HepG2 (cell line): ENCODE results near the gene RANBP17. TPM values are rescaled to one million over a fixed set of nuclear protein-coding genes. Genes with fewer than 3 reads are reported as not detected.

ENCODE experiments used
- ATAC-seq: fragments of 200-7000 bp; cut with Tn5 transposase; 3 replicates; pipeline ENCODE4 v1.9.1; 2020; ENCODE audit warnings: mild to moderate bottlenecking, moderate library complexity
- BruUV-seq: library from RNA; stranded (reverse); fragments of 400-500 nt; replicated peaks from 2 replicates; lab custom pipeline; 2021; lab: Mats Ljungman, UMichigan
- CTCF ChIA-PET: fragments of 300-600 bp; formaldehyde crosslinking; extraction: SDS; loops from one replicate; lab custom pipeline; 2021; ENCODE audit warnings: low total read pairs, inconsistent platforms, low intra/inter-chr PET ratio; lab: Yijun Ruan, JAX
- POLR2A ChIA-PET: fragments of 350-600 bp; sonication (Branson Sonifier 250); formaldehyde crosslinking; loops from one replicate; lab custom pipeline; 2020; ENCODE audit warnings: antibody characterized with exemption, inconsistent platforms; lab: Yijun Ruan, JAX
- DNase-seq: peaks from one replicate; pipeline ENCODE4 v3.0.0-alpha.2; 2015; ENCODE audit warnings: low spot score
- FAIRE-seq: peaks from 3 replicates; lab custom pipeline; 2011; peaks lifted over from hg19 to GRCh38; lab: Jason Lieb, UNC
- H2AFZ ChIP-seq: one replicate; pipeline ENCODE4 v1.6.1; 2011; ENCODE audit warnings: low read length, inconsistent platforms
- H3K27ac ChIP-seq: fragments of 300-600 bp; 3 replicates; pipeline ENCODE4 v1.8.0; 2011; ENCODE audit warnings: mixed run types, mild to moderate bottlenecking, mixed read lengths, low read length, inconsistent platforms; ENCODE audit not compliant: insufficient read depth; ENCODE audit errors: extremely low read length
- H3K27me3 ChIP-seq, 2 experiments: fragments of 200-600 bp in 1 of 2; 2 replicates in 1 of 2; 3 replicates in 1 of 2; pipeline versions ENCODE4 v1.6.0 to v1.8.0; 2011; ENCODE audit warnings: low read length in 2 of 2, mild to moderate bottlenecking in 2 of 2, moderate library complexity in 2 of 2, inconsistent platforms in 1 of 2; ENCODE audit not compliant: insufficient read depth in 2 of 2, control insufficient read depth in 1 of 2
- H3K36me3 ChIP-seq, 2 experiments: fragments of 200-600 bp in 1 of 2; replicated peaks in 1 of 2; 2 replicates in 1 of 2; 3 replicates in 1 of 2; pipeline versions ENCODE4 v1.5.1 to v1.8.0; 2011; ENCODE audit warnings: low read length in 2 of 2, inconsistent platforms in 1 of 2; ENCODE audit not compliant: insufficient read depth in 2 of 2, control insufficient read depth in 1 of 2
- H3K4me1 ChIP-seq: 2 replicates; pipeline ENCODE4 v1.5.1; 2012; ENCODE audit warnings: low read length, inconsistent platforms; ENCODE audit not compliant: insufficient read depth
- H3K4me2 ChIP-seq: 2 replicates; pipeline ENCODE4 v1.6.0; 2011; ENCODE audit warnings: low read depth, low read length, inconsistent platforms
- H3K4me3 ChIP-seq, 3 experiments: fragments of 200-600 bp in 1 of 3; sonication (generic), shearing (Covaris generic) in 1 of 3; replicated peaks in 1 of 3; 2 replicates each; pipeline ENCODE4 v1.5.1; 2011 to 2016; ENCODE audit warnings: low read length in 3 of 3, inconsistent platforms in 2 of 3, low read depth in 2 of 3, mild to moderate bottlenecking in 2 of 3, control low read depth in 1 of 3, mixed read lengths in 1 of 3; ENCODE audit not compliant: insufficient read depth in 1 of 3
- H3K79me2 ChIP-seq: one replicate; pipeline ENCODE4 v1.6.1; 2011; ENCODE audit warnings: low read length, inconsistent platforms; ENCODE audit not compliant: insufficient read depth
- H3K9ac ChIP-seq: 2 replicates; pipeline ENCODE4 v1.6.0; 2011; ENCODE audit warnings: mild to moderate bottlenecking, low read depth, low read length, inconsistent platforms; ENCODE audit not compliant: insufficient read depth
- H3K9me3 ChIP-seq: 2 replicates; pipeline ENCODE4 v1.5.1; 2012; ENCODE audit warnings: mild to moderate bottlenecking, low read length
- H4K20me1 ChIP-seq: 2 replicates; pipeline ENCODE4 v1.6.0; 2011; ENCODE audit warnings: inconsistent platforms, mild to moderate bottlenecking, low read length, moderate library complexity; ENCODE audit not compliant: insufficient read depth
- FOXA3 ChIP-seq: IDR thresholded peaks from 2 replicates; pipeline ENCODE4 v1.6.1; 2016; ENCODE audit warnings: missing genetic modification reagents, missing compliant biosample characterization
- HNRNPUL1 ChIP-seq: fragments of 200-400 bp; formaldehyde crosslinking; IDR thresholded peaks from 2 replicates; pipeline ENCODE4 v1.6.1; 2017; ENCODE audit warnings: low read depth, mild to moderate bottlenecking, low read length, moderate library complexity
- MYNN ChIP-seq: sonication (generic); formaldehyde crosslinking; IDR thresholded peaks from 2 replicates; pipeline ENCODE4 v1.4.0; 2020; ENCODE audit warnings: mild to moderate bottlenecking, low read depth, missing genetic modification reagents
- PLRG1 ChIP-seq: fragments of 450-650 bp; conservative IDR thresholded peaks from 2 replicates; pipeline ENCODE4 v1.6.1; 2016
- PRMT3 ChIP-seq: sonication (generic); formaldehyde crosslinking; IDR thresholded peaks from 2 replicates; pipeline ENCODE4 v1.8.1; 2022; ENCODE audit warnings: low read depth, mild to moderate bottlenecking, moderate library complexity, missing genetic modification reagents, borderline replicate concordance
- PTBP1 ChIP-seq: fragments of 200-400 bp; formaldehyde crosslinking; IDR thresholded peaks from 2 replicates; pipeline ENCODE4 v1.6.1; 2018; ENCODE audit warnings: low read length, low read depth; ENCODE audit not compliant: poor library complexity, severe bottlenecking
- ZFAT ChIP-seq: sonication (generic); formaldehyde crosslinking; conservative IDR thresholded peaks from 2 replicates; pipeline ENCODE4 v1.8.1; 2023; ENCODE audit warnings: missing genetic modification reagents, inconsistent platforms
- ZNF562 ChIP-seq: sonication (generic); formaldehyde crosslinking; IDR thresholded peaks from 2 replicates; pipeline ENCODE4 v1.8.0; 2022; ENCODE audit warnings: missing genetic modification reagents, borderline replicate concordance
- WGBS: methylation state at CpG from one replicate; pipeline ENCODE4 v1.1.6; 2017; ENCODE audit warnings: low lambda C conversion rate; 5-methylcytosine and 5-hydroxymethylcytosine counted together
- in situ Hi-C: cut with HindIII; loops from 2 replicates; pipeline ENCODE4 v1.10.0; 2017; ENCODE audit warnings: low pct_unique_long_range_greater_than_20kb; ENCODE audit not compliant: extremely low pct_ligation_motif_present
- intact Hi-C: fragments of 100-400 bp; cut with micrococcal nuclease; formaldehyde crosslinking; loops from one replicate; pipeline ENCODE4 v1.10.0; 2022; ENCODE audit not compliant: unreplicated experiment
- polyA plus RNA-seq, 8 experiments: library from polyadenylated mRNA; depleted of rRNA in 3 of 8; stranded (reverse) in 7 of 8; unstranded in 1 of 8; fragments of >200 nt; fragmentation: Illumina TruSeq in 4 of 8; extraction: Trizol in 4 of 8; gene quantifications; 2 replicates each; pipeline versions ENCODE4 v1.2.1 to v1.2.3, GENCODE V29; 2011 to 2016; ENCODE audit warnings: low read depth in 4 of 8, missing spikeins in 1 of 8, mixed read lengths in 1 of 8; ENCODE audit not compliant: insufficient read depth in 1 of 8
- total RNA-seq, 5 experiments: library from RNA; depleted of rRNA; stranded (reverse); fragments of >200 nt; fragmentation: Illumina TruSeq; extraction: Trizol; gene quantifications; 2 replicates each; pipeline ENCODE4 v1.2.3, GENCODE V29; 2016; ENCODE audit warnings: low read depth in 1 of 5
- TF ChIP-seq, protein P1 (sequence below): sonication (generic); formaldehyde crosslinking; IDR thresholded peaks from 2 replicates; pipeline ENCODE4 v1.4.0; 2020; ENCODE audit warnings: missing genetic modification reagents, borderline replicate concordance
- TF ChIP-seq, protein P2 (sequence below): sonication (generic); formaldehyde crosslinking; IDR thresholded peaks from 2 replicates; pipeline ENCODE4 v1.4.0; 2020; ENCODE audit warnings: missing genetic modification reagents
- TF ChIP-seq, protein P3 (sequence below): sonication (generic); formaldehyde crosslinking; IDR thresholded peaks from 2 replicates; pipeline ENCODE4 v1.8.1; 2023; ENCODE audit warnings: missing genetic modification reagents, inconsistent platforms, borderline replicate concordance

Gene RANBP17
- total and polyA plus RNA-seq, 2 of the 13 experiments (the other 11 are each of a cell fraction or from before 2014, with no cell fraction given): not detected

DNA sequence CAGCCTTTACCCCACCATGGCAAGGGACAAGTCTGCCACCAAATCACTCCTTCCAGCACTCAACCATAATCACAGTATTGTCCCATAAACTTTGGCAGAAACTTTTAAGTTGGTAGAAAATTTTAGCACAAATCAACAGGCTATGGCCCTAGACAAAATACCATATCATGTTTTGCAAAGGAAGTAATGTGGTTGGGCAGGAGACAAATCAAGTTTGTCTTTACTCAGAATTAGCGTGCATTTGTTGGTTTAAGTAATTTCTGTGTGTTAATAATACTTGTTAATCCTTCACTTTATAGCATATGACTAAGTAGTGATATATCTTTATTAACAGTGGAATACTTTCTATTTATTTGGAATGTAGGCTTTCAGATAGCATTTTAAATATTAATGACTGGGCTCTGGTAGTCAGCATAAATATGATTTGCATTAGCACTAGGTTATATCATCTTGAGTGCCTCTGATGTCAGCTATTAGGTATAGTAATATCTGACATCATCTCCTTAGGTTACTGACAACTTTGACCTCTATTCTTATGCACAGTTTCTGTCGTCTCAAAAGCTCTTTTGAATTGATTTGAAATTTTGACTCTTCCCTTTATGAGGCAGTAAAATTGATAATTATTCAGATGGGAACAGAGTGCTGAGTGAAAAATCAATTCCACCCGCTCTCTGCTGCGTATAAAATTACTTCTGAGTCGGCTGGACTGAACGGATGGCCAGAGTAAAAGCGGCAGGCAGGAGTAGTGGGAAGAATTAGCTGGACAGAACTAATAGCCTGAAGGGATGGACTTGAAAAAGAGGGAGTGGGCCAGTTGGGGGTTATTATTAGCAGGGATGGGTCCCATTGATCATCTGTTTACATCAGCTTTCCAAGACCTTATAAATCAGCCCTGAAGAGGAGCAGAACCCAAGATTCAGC is 407.1 kb downstream of the RANBP17 start:
- Histone ChIP-seq H3K9me3 (no peaks in the 10 kb centered on the region), H3K4me2 (no peak overlapping the region), H3K36me3 (no peaks in the 10 kb centered on the region), H2AFZ (no peak overlapping the region), H3K27me3 (no peaks in the 10 kb centered on the region), H3K9ac (no peak overlapping the region), H3K4me1 (no peaks in the 10 kb centered on the region), H3K4me3 (no peak overlapping the region), H3K27ac (no peak overlapping the region), H3K79me2 (no peaks in the 10 kb centered on the region)
- WGBS: 32% methylated on average over 7 of the region's 7 CpGs
- ChIA-PET POLR2A (no interaction called here), CTCF (no interaction called here)
- no peak for ATAC-seq
- in situ Hi-C loops (no loop called here), intact Hi-C loops (no loop called here)
- no peak for DNase-seq
- FAIRE-seq: no peak
- BruUV-seq: no TSS peak
- TF ChIP-seq HNRNPUL1: no peak
- TF ChIP-seq FOXA3 (CRISPR knock-in tag): no peak
- TF ChIP-seq, all 625 proteins: peak for 0
- H4K20me1 ChIP-seq: no peaks in the 10 kb centered on the region

DNA sequence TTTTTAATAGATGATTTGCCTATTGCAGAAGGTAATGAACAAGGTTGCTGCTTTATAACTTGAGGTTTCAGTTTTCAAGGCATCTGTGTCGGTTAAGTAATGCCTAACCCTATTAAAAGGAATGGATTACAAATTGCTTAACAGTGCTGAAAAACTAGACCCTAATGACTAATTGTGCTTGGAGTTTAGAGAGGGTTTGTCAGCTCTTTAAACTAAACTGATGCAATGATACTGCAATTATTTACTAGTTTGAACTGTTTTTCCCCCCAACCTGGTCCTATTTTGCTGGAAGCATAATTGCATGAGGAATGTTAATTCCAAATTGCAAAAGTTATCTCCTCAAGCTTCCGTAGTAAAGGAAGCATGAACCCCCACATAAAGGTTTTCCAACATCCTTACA is 407.9 kb downstream of the RANBP17 start:
- no peak overlapping the region for H3K4me2 ChIP-seq
- H3K4me1 ChIP-seq: no peaks in the 10 kb centered on the region
- CTCF ChIA-PET: no interaction called here
- no peak for FAIRE-seq
- POLR2A ChIA-PET: no interaction called here
- H3K9ac ChIP-seq: no peak overlapping the region
- in situ Hi-C loops: no loop called here
- no peak for DNase-seq
- H3K4me3 ChIP-seq: no peak overlapping the region
- WGBS: 0% methylated on average over 2 of the region's 2 CpGs
- no peak overlapping the region for H3K27ac ChIP-seq
- no peaks in the 10 kb centered on the region for H3K36me3 ChIP-seq
- BruUV-seq: no TSS peak
- H2AFZ ChIP-seq: no peak overlapping the region
- H3K79me2 ChIP-seq: no peaks in the 10 kb centered on the region
- no peaks in the 10 kb centered on the region for H3K9me3 ChIP-seq
- no peaks in the 10 kb centered on the region for H4K20me1 ChIP-seq
- intact Hi-C loops: no loop called here
- H3K27me3 ChIP-seq: no peaks in the 10 kb centered on the region
- no peak for ATAC-seq
- TF ChIP-seq, protein P1, sequence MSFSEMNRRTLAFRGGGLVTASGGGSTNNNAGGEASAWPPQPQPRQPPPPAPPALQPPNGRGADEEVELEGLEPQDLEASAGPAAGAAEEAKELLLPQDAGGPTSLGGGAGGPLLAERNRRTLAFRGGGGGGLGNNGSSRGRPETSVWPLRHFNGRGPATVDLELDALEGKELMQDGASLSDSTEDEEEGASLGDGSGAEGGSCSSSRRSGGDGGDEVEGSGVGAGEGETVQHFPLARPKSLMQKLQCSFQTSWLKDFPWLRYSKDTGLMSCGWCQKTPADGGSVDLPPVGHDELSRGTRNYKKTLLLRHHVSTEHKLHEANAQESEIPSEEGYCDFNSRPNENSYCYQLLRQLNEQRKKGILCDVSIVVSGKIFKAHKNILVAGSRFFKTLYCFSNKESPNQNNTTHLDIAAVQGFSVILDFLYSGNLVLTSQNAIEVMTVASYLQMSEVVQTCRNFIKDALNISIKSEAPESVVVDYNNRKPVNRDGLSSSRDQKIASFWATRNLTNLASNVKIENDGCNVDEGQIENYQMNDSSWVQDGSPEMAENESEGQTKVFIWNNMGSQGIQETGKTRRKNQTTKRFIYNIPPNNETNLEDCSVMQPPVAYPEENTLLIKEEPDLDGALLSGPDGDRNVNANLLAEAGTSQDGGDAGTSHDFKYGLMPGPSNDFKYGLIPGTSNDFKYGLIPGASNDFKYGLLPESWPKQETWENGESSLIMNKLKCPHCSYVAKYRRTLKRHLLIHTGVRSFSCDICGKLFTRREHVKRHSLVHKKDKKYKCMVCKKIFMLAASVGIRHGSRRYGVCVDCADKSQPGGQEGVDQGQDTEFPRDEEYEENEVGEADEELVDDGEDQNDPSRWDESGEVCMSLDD (CRISPR knock-in tag): no peak
- TF ChIP-seq PTBP1 (no peak), ZFAT (CRISPR knock-in tag) (no peak), ZNF562 (CRISPR knock-in tag) (no peak), MYNN (CRISPR knock-in tag) (no peak), PRMT3 (CRISPR knock-in tag) (no peak), PLRG1 (no peak)
- TF ChIP-seq, protein P2, sequence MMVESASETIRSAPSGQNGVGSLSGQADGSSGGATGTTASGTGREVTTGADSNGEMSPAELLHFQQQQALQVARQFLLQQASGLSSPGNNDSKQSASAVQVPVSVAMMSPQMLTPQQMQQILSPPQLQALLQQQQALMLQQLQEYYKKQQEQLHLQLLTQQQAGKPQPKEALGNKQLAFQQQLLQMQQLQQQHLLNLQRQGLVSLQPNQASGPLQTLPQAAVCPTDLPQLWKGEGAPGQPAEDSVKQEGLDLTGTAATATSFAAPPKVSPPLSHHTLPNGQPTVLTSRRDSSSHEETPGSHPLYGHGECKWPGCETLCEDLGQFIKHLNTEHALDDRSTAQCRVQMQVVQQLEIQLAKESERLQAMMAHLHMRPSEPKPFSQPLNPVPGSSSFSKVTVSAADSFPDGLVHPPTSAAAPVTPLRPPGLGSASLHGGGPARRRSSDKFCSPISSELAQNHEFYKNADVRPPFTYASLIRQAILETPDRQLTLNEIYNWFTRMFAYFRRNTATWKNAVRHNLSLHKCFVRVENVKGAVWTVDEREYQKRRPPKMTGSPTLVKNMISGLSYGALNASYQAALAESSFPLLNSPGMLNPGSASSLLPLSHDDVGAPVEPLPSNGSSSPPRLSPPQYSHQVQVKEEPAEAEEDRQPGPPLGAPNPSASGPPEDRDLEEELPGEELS: no peak
- TF ChIP-seq, protein P3, sequence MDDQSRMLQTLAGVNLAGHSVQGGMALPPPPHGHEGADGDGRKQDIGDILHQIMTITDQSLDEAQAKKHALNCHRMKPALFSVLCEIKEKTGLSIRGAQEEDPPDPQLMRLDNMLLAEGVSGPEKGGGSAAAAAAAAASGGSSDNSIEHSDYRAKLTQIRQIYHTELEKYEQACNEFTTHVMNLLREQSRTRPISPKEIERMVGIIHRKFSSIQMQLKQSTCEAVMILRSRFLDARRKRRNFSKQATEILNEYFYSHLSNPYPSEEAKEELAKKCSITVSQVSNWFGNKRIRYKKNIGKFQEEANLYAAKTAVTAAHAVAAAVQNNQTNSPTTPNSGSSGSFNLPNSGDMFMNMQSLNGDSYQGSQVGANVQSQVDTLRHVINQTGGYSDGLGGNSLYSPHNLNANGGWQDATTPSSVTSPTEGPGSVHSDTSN (CRISPR knock-in tag): no peak
